EL (cell line): ENCODE results near the gene UROC1.

ENCODE experiments used
- DNase-seq: peaks from one replicate; pipeline ENCODE4 v3.0.0-alpha.2; 2016

The UROC1 gene

DNA sequence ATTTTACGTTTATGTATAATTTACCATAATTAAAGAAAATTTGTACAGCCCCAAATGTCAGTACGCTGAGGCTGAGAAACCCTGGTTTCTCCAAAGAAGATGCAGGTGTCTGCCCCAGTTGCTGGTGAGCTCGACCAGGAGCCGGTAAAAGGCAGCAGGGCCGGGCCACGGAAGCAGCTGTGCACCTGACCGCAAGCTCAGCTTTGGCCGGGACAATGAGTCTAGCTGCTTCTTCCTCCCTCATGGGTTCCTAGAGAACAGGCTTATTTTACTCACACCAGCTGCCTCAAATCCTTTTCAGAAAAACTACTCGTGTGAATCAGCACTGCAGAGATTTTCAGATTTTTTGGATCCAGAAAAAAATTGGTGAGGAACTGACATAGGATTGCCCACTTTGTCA, 23.8 kb downstream of the UROC1 start:
- no peak for DNase-seq

DNA sequence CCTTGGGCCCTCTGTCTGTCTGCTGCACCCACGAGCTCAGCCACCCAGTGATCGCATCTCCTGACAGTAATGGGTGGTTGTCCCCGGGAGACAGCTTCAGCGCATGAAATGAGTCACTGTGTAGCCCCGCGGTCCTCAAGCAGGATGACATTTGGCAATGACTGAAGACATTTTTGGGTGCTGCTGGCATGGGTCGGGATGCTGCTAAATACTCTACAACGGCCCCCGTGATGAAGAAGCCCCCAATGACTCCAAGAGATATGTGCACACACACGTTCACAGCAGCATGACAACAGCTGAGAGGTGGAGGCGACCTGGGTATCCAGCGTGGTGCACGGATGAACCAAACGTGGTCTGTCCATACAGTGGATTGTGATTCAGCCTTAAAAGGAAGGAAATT, 24.5 kb downstream of the UROC1 start:
- DNase-seq, result no peak

DNA sequence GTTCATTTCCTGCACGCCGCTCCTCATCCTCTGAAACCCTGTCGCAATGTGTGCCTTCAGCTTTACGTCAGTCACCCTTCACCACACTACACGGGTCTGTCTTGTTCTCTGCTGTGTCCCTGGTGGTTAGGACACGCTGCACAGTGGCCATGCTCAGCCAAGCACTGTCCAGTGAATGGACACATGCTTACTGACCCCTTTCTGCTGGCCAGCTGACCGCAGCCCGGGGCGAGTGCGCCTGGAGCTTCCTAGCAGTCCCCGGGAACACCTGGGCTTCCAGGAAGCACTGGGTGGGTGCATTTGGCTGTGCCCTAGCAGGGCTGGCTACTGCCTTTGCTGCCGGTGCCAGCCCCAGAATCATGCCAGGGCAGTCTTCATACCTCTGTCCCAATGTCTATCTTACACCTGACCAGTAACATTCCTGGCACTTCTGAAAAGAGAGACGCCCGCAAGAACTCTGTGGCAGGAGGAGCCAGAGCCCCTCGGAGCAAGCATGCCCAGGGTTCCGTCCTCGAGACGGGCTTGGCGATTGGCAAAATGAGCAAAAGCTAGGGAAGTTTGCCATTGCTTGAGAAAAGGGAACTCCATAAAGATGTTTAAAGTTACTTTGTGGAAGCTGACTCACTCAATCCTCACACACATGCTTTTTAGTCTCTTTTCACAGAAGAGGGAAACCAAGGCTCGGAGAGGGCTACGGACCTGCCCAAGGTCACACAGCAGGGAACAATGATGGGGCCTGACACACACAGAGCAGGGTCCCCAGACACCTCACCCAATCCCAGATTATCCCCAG, 26.2 kb downstream of the UROC1 start:
- no peak for DNase-seq

DNA sequence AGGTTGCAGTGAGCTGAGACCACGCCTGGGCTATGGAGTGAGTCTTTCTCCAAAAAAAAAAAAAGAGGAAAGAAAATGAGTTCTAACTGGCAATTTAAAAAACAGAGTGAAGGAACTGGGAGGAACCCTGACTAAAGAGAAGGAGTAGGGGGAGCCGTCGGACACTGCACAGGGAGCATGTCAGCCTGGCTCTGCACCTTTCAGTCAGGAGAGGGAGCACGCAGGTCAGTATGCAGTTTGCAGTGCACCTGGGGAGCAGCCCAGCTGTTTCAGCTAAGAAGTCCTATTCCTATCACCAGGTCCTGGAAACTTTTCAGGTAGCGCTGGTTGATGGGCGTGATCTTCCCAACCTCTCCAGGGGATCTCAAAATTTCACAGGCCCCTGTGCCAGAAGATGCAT, 27.0 kb downstream of the UROC1 start:
- no peak for DNase-seq

DNA sequence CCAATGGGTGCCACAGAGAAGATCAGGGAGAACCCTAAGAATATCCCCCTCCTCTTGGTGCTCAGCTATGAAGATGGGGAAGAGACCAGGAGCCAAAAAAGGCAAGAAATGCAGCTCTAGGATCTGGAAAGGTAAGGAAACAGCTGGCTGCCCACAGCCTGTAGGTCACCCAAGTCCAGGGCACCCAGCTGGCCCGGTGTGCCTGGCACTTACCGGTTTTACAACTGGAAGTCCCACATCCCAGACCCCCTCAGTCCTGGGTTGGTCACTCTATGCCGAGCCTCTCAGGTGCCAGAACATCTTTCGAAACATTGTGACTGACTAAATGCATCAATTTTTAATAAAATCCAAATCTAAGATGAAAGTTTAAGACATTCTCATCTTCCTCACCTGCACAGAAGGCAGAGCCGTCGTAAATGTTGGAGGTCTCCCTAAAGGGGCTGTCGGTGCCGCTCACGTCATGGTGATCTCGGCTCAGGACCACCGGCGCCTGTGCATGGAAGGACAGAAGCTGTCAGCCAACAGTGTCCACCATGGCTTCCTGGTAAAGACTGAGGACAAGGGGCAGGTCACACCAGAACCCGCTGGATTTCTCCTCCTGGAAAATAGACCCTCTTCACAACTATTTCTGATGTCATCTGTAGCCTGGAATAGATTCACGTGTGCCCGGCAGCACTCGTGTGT, 28.5 kb downstream of the UROC1 start:
- DNase-seq, result no peak

DNA sequence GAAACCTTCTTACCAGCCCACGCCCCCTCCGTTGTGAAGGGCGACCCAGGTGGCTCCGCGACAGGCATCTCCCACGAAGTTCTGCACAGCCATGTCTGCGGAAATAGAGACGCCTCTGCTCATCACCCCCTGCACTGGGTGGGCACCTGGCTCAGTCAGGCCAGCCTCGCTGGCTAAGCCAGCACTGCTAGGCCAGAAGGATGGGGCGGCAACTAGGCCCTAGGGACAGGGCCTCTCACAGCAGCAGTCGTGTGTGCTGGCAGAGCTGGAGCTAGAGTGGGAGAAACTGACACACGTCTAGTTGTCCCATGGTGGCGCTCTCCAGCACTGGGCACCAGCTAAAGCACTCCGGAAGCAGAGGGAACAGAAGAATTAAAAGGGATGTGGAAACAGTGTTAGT, 29.4 kb downstream of the UROC1 start:
- DNase-seq, result no peak

DNA sequence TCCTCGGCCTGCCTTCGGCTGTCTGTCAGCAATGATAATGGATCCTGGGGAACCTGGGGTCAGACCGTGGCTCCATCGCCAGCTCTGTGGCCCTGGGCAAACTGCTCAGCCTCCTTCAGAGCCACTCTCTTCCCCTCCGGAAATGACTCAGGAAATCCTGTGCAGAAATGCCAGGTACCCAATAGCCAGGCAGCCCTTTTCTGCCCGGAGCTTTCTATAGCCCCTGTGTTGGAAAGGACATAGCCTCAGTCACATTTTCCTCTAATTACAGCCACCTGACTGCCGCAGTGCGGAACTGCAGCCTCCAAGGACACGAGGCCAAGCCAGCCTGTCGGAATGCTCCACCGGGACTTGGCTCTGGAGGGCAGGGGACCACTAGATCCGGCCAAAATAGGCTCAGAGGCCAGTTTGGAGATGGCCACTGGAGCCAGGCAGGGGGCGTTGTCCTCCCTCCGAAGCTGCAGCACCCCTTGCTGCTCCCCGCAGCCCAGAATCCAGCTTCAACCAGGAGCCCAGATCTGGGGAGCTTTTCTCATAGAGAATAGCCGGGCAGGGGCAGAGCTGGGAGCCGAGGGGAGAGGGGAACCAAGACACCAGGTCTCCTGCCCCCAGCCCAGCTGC, 30.3 kb downstream of the UROC1 start:
- DNase-seq, result peak; percentile 48

DNA sequence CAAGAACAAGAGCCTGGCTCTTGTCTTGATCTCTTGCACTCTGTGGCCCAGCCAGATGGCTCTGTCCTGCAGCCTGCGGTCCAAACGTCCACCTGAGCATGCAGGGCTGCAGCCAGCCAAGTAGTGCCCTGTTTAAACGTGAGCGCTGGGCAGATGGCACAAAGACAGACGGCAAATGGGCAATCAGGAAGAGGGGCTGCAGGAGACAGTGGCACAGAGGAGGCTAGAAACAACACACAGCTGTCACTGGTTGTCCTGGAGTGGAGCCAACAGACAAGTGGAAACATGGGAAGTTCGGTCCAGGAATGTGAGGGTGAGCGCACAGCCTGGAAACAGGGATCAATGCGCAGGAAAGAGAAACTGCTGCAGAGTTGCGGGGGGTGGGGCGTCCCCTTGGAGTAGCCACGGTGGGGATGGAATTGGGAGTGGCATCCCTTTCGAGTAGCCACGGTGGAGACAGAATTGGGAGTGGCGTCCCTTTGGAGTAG, 31.2 kb downstream of the UROC1 start:
- DNase-seq, result no peak

DNA sequence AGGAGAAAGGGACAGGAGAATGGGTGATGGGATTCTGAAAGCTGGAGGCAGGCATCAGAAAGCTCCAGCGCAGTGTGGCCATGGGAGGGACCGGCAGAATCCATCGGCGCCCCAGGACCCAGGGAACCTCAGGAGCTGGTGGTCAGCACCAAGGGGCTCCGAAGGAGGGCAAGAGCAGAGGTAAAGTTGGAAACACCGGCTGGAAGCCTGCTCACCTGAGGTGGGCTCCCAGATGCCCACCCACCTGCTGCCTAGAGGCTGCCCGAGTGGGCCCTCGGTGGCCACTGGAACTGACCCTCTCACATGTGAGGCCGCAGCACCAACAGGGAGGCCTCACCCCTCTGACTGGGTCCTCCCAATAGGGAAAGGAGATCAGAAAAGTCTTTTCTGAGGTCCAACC, 31.6 kb downstream of the UROC1 start:
- no peak for DNase-seq

DNA sequence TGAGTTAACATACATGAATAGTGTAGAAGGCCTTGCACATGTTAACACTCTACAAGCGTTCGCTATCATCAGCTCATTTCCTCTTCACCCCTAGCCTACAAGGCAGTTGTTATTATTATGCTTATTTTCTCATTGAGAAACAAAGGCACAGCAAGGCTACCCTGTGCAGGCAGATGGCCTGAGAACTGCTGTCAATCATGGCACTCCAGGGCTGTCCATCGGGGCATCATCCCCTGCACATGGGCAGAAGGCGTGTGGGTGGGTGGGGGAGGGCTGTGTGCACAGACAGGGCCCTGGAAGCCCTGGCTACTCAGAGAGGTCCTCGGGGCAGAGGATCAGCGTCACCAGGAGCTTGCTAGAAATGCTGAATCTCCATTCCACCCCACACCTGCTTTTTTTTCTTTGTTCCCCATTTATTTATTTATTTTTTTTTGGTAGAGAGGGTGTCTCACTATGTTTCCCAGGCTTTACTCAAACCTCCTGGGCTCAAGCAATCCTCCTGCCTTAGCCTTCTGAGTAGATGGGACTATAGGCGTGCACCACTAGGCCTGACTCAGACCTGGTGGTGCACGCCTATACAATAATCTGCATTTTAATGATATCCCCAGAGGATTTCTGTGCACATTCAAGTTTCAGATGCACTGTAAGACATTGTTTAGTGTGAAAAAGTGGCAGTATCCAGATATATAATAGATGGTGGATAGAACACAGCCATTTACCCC, 32.2 kb downstream of the UROC1 start:
- DNase-seq, result no peak

DNA sequence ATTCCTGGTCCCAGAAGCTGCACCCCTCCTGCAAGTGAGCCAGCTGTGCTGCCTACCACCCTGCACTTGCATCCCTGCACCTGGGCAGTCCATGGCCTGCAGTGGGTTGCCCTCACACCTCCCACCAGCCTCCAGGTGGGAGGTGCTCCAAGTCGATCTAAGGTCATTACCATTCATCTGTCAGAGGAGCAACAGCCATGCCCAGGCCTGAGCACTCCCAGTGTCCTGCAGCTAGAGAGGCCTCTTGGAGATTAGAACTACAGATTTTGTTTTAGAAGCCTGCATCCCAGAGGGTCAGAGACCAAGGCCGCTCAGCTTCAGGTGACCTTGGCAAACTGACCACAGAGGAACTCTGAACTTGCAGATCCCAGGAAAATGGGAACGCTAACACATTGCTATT, 32.9 kb downstream of the UROC1 start:
- no peak for DNase-seq

DNA sequence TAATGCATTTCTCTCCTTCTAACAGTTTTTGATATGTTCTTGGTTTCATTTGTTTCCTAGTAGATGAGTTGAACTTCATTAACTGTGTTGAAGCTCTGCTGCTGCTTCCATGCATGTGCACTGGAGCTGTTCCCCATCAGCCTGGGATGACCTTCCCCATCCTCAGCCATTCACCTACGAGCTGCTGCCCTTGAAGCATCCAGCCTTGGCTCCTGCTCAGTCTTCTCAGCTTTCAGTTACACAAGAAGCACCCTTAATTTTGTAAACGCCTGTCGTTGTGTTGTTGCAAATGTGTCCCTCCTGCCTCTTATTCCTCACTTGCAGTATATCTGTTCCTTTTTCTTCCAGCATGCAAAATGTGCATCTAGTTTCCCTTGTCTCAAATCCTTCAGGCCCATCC, 33.4 kb downstream of the UROC1 start:
- DNase-seq, result no peak

DNA sequence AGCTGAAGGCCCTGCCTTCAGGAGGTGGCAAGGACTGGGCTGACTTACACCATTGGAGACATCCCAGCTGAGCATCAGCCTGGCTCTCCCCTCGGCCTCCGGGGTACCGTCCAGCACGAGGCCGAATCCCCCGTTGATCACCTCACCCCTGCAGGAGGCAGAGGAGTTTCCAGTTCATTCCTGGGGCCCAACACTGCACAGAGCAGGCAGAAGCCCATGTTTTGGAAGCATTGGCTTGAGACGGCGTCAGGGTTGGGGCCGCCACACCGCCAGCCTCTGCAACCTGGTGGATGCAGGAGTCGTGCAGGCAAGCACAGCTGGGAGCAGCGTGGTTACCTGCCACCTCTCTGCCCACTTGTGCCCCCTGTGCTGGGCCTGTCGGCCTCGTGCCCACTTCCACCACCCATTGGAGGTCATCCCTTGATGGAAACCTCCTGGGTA, 34.2 kb downstream of the UROC1 start:
- no peak for DNase-seq

DNA sequence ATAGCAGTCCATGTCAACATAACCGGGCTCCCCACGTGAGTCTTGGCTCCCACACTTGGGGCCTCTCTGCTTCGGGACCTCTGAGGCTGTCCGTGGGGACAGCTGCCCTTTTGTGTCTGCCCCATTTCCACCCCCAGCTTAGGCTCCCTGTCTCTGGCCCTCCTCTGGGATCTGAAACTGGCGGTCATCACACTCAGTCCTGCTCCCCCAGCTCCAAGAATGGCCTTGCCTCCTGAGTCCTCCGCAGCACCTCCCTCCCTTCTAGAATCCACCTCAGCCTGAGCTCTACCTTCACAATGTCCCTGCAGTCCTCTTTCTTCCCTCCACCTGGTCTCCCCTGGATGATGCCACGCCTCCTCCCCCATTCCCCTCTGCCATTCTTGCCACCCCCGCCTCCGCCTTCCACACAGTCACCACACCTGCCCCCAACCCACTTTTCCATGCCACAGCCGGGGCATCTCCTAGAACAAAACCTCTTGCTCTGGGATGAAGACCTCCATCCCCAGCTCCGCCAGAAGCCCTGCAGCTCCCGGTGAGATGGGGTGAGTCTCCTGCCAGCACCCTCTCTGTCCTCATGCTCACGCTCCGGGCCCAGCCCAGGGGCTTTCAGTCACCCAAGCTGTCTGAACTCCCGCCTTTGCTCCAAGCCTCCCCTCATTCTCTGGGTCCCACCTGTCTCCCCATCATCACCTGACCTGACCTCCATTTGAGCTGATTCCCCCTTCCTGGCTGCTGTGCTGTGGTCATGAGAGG, 34.9 kb downstream of the UROC1 start:
- DNase-seq, result no peak

DNA sequence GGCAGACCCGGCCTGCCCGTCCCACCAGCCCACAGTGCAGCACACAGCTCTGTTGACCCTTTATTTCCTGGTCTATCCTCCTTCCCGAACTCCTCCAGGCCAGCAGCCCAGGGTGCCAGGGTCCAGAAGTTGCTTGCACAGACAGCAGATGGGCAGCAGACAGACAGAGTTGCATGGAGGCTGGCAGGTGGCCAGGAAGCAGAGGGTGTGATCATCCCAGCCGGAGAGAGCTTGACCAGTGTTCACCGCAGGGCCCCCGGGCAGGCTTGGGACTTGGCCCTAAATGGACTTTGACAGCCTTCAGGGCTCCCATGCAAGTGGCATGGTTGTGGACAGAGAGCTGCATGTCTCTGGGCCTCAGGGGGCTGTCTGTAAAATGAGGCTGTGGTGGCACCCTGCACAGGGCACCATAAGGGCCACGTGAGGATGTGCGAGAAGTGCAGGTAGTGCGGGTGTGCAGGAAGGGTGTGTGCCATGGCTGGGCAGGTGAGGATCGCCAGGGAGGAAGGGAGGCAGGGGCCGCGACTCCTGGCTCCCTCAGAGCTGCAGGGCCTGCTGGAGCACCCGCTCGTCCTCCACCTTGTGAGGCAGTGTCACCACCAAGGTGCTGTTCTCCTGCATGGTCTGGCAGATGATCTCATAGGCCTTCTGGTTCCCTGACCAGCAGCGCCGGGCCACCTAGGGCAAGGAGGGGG, 35.6 kb downstream of the UROC1 start:
- DNase-seq, result peak; percentile 50

DNA sequence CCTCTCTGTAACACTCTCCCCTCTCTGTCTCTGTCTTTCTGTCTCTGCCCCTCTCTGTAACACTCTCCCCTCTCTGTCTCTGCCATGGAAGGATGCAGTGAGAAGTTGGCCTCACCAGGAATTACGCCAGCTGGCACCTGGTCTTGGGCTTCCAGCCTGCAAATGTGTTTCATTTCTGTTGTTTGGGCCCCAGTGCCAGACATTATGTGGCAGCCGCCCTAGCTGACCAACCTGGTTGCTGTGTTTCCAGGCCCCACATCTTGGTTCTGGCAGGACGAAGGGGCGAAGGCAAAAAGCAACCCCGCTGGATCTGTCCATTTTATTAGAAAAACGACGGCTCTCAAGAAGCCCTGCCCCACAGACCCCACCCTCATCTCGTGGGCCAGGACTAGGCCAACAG, 36.7 kb downstream of the UROC1 start:
- no peak for DNase-seq

DNA sequence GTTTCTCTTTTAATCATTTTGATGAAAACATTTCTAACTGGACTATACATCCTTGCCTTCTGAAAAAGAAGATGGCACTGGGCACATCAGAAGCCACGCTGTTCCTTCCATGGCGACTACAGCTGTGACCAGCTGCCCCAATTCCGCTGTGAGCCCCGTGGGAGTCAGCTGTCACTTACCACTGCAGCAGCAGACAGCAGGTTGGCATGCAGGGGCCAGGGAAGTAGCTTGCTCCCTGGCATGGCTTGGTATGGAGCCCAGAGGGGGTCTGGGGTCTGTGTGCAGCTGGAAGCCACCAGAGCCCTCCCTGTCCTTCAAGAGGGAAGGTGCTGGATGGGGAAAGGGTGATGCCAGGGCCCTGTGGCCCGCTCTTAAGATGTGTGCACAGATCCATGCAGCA, 37.4 kb downstream of the UROC1 start:
- DNase-seq, result no peak

DNA sequence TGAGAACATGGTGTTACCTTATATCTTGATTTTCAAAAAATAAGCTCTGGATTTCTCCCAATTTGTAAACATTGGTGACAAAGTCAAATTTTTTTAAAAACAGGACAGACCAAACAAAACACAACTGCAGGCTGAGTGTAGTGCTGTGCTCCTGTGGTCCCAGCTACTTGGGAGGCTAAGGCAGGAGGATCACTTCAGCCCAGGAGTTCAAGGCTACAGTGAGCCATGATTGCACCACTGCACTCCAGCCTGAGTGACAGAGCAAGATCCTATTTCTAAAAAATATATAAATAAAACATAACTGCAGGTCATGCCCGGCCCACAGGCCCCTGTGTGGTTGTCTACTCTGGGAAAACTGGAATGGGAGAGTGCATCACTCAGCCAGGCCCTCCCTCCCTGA, 37.9 kb downstream of the UROC1 start:
- DNase-seq, result no peak

DNA sequence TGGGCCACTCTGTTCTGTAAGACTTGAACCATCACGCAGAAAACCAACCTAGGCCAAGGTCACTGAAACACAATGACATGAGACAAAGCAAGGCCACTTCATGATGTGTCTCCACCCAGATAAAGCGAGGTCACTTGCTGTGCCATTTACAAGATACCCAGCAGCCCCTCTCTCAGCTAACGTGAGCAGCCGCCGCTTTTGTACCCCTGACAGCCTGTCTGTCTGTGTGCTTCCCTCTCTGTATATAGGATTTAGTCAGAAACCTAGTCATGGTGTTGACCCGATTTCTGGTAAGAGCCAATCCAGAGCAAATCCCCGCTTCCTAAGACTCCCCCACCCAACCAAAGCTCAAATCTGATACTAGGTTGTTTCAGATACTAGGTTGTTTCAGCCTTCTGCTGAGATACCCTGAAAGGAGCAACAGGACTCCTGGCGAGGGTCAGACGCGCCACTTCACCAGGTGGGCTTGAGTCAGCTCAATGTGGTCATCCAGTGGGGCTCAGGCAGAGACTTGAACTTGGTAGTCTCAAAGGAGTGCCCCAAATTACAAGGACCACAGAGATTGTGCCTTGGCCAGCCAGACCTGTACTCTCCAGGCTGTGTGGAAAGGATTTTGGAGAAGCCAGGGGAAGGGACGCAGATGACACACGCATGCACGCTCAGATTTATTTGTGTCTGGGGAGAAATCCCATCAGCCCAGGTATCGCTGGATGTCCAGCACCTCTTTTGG, 38.8 kb downstream of the UROC1 start:
- no peak for DNase-seq

DNA sequence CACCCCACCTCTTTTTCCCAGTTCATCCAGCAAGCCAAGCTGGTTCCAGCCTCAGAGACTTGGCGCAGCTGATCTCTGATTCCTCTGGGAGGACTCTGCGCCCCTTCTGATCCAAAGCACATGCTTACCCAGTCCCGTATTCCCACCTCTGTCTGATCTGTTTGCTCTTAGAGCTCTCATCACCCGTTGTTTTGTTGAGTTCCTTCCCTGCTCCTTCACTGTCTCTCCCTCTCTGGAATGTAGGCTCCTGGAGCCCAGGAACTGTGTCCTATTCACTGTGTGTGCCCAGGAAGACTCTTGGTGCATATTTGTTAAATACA, 40.6 kb downstream of the UROC1 start:
- no peak for DNase-seq
